Activated naive CD4-positive, alpha-beta T cell treated with Interleukin-2 at 50 U/mL for 16 hours (primary cell): Measurements from ENCODE around the gene RHNO1.

Experiments
- DNase-seq: peaks from one replicate; pipeline ENCODE4 v3.0.0-alpha.2; 2020

RHNO1 gene, protein sequence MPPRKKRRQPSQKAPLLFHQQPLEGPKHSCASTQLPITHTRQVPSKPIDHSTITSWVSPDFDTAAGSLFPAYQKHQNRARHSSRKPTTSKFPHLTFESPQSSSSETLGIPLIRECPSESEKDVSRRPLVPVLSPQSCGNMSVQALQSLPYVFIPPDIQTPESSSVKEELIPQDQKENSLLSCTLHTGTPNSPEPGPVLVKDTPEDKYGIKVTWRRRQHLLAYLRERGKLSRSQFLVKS

DNA sequence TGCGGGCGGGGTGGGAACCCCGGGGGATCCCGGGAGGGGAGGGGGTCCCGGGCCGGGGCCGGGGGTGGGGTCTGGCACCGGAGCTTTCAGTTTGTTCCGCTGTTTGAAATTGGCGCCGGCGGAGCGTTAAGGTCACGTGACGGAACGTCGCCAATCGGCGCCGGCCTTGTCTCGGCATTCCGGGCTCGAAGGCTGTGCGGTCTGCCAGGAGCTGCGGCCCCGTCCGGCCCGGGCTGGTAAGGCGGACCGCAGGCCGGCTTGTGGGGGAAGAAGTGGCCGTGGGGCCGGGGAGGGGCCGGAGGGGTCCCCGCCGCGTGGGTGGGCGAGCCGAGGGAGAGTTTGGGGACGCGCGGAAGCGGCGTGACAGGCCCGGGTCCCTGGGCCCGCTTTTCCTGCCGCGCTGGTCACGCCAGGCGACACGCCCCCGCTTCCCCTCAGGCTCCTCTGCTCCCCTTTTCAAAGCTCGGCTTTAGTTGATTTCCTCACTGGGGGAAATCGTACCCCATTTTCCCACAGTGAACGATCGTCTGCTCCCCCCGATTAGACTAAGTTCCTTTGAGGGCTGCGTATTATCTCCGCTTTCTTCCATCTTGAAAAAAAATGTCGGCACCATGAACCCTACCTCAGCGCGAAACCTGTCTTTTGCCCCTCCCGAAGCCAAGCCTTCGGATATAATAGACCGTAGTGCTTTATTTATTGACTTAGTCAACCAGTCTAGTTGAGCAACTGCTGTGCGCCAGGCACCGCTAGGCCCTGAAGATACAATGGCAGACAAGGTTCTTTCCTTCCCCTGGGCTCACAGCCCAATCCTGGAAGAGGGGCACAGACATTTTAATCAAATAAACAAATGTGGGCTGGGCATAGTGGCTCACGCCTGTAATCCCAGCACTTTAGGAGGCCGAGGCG lies at the start of gene RHNO1, which contains the start of gene FOXM1:
Gene RHNO1, plus strand, starts transcription at position 177 of the 906 bp plus-strand sequence. CDS start 8,144 bp downstream, outside the sequence.
Gene FOXM1, minus strand, starts transcription at position 128 of the 906 bp plus-strand sequence. CDS start 2,696 bp downstream, outside the sequence.
- peak; percentile 89 for DNase-seq

DNA sequence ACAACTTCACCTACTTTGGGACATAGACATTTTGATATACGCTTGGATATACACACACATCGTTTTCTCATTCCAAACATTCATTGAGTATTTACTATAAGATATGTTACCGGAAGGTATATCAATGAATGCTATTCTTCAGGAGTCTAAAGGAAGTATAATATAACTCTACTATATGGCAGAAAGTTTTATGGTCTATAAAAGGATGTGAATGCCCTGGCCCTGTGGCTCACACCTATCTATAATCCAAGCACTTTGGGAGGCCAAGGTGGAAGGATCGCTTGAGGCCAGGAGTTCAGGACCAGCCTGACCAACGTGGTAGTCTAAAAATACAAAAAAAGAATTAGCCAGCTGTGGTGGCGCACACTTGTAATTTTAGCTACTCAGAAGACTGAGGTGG lies 47.7 kb upstream of the RHNO1 start:
- no peak for DNase-seq

DNA sequence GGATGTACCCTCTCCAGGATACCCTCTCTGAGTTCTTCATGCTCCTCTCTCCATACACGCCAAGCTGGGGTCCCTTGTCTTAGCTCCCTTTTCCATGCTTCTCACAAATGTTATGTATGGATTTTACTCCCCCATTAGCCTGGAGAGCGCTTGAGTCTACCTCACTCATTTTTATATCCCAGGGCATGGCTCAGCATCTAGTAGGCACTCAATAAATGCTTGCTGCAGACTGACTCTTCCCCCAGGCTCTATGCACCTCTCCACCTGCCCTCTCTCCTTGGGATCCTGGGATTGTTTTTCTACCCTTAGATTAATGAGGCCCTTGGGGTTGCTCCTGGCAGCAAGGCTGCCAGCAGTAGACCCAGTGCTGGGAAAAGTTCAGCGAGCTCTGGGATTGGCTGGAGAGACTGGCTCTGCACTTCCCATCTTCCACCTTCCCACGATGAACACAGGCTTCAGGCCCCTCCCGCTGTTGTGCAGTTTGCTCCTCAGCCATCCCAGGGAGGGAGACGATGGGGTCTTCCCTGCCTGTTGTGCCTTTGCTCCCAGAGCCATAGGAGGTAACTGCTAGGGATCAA lies 44.4 kb upstream of the RHNO1 start:
- no peak for DNase-seq

DNA sequence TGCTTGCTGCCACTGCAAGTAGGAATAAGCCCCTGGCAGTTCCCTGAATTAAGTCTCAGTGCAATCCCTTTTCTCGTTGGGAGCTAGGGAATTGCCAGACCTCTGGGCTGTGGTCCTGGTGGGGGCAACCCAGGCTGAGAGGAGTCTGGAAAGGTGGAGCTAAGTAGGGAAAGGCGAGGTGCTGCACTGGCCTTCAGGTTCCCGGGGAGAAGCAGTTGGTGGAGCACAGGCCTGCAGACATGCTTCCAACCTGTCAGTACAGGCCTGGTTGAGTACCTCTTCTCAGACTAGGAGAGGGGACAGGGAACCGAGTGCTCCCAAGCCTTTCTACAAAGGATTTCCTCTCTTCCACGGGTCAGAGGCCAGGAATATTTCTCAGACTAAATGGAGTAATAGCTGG lies 43.7 kb upstream of the RHNO1 start:
- no peak for DNase-seq

DNA sequence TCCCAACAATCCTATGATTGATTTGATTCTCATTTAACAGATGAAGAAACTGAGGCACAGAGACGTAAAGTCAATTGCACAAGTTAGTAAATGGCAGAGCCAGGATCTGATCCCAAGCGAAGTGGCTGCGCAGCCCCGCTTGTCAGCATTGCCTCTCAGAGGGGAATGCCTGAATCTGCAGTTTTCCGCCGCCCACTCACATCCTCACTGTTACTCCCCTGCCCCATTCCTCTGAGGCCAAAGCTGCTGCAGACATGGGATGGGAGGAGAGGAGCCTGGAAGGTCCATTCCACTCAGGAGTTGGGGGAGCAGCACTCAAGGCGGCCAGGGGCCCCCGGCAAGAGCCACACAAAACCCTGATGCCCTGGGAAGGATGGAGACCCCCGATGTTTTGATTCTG lies 43.2 kb upstream of the RHNO1 start:
- no peak for DNase-seq

DNA sequence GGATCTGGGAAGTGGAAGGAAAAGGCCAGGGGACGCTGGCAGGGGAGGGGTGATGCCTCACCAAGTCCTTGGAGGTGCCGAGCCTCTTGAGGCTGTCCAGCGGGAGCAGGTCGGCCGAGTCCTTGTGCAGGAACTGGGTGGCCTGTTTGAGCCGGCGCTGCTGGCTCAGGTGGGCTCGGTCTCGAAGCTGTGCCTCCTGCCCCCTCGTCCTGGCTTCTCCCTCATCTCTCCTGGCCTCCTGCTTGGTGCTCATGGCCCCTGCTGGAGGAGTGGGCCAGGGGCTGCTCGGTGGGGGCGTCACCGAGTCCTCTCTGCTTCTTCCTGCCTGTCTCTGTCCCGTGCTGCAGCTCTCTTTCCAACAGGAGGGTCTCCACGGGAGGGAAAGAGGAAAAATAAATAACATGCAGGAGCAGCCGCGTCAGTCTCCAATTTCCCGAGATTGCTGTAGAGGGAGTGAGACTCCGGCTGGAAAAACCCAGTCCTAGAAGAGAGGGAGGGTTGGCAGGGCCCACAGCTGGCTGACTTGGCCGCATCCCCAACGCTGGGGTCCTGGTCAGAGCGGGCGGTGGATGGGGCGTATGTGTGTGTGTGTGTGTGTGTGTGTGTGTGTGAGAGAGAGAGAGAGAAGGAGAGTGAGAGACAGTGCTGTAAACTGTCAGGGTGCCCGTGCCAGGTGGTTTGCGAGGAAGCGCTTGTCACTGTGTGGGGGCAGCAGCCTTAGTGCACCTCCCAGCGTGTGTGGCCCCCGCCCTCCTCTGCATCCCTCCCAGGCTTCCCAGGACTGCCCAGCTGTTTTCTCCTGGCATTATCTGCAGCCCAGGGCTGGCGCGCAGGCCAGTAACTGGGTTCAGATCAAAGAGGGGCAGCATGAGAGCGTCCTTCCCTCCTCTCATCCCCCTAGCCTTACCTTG lies 42.2 kb upstream of the RHNO1 start, which contains the start of gene NRIP2:
Gene NRIP2, minus strand, starts transcription at position 455 of the 911 bp plus-strand sequence. Its CDS starts 52 bp downstream, at position 403.
- DNase-seq = no peak

DNA sequence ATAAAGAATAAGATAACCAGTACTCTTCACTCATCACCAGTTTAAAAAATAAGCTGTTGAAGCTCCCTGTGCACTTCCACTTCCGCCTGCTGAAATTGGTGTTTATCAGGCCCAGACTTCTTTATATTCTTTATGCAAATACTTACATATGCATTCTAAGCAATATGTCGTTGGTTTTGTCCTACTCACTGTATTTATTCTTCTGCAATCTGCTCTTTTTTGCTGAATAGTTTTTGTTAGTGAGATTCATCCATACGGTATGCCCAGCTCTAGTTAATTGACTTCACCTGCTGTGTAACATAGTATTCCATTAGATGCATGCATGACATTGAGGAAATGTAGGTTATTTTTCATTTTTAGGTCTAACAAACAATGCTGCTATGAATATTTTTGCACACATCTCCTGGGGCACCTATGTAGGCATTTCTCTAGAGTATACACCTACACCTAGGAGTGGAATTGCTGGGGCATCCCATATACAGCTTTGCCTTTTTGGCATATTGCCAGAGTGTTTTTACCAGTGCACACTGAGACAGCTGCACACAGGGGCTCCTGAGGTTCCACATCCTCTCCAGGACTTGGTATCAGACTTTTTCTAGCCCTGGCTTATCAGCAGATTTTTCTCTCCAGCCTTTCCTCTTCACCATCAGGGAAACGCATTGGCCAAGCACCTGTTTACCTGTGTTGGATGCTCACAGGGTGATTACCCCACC lies 41.2 kb upstream of the RHNO1 start:
- no peak for DNase-seq

DNA sequence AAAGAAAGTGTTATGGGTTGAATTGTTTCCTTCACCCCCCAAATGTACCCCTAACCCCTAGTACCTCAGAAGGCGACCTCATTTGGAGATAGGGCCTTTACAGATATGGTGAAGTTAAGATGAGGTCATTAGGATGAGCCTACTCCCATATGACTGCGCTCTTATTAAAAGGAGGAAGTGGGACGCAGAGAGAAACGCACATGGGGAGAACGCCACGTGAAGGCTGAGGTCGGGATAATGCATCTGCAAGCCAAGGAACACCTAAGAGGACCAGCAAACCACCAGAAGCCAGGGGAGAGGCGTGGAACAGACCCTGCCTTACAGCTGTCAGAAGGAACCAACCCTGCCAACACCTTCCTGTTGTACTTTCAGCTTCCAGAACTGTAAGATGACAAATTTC lies 40.4 kb upstream of the RHNO1 start:
- no peak for DNase-seq

DNA sequence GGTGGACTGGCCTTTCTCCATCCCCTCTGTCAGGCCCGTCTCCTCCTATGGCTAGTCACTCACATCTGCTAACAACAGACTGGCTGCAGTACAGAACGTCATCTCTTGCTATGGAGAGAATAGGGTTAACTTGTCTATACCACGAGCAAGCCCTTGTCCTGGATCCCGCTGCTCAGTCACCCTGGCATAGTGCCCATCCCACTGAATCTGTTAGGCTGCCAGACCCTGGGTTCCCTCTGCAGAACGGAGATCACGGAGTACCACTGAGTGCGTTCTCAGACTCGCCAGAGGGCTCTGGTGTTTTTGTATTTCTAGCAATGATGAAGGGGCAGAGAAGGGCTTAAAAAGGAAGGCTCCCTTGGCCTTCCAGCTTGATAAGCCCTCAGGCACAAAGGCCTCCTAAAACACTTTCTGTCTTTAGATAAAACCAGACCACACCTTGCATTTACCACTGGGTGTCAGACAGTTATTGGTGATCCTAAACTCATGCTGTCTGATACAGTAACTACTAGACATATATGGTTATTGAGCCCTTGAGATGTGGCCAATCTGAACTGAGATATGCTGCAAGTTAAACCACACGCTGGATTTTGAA lies 35.9 kb upstream of the RHNO1 start:
- DNase-seq = no peak

DNA sequence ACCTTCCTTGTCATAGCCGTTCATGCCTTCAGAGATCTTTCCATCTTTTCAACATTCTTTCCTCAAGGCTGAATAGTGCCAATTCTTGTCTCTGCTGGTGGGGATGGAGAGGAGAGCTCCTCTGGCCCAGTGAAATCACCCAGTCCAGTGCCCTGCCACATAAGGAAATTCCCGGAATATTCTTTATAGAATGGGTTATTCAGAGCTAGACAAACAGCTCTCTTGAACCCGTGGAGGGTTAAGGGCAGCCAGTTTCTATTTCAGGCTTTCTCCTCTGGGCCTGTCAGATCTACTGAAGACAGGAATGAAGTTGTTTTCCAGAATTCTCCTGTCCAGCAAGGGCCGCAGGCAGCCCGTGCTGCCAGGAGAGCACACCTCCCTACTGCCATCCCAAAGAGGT lies 34.1 kb upstream of the RHNO1 start:
- no peak for DNase-seq

DNA sequence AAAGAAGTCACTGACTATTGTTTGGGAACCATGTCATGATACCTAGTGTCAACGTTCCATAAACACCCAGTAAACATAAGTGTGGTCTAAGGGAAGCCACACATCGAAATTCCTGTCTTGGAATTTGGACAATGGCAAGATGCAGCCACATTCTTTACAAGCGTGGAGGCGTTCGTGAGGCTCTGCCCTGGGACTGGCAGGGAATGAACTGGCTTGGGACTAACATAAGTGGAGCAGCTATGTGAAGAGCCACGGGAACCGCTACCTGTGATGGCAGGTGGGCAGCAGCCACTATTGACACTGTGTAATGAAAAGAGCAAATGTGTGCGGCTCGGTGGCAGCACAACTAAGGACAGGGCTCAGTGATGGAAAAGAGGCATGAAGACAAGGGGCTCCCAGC lies 32.2 kb upstream of the RHNO1 start:
- DNase-seq = no peak

DNA sequence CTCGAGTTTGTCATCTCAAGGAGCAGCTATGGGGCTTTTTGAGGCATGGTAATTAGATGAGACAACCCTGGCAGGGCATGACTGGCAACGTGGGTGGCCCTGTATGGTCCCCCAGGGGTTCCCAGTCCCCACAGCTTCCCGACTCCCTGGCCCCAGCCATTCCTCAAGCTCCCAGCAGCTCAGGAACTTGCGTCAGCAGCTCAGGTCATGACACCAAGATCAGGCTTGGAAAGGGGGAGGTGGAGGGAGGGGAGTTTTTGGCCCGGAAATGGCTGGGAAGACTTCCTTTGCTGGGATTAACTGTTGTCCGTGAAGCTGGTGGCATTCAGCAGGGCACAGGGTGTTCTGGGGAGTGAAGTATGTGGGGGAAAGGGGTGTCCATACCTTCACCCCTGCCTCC lies 31.7 kb upstream of the RHNO1 start:
- DNase-seq = no peak

DNA sequence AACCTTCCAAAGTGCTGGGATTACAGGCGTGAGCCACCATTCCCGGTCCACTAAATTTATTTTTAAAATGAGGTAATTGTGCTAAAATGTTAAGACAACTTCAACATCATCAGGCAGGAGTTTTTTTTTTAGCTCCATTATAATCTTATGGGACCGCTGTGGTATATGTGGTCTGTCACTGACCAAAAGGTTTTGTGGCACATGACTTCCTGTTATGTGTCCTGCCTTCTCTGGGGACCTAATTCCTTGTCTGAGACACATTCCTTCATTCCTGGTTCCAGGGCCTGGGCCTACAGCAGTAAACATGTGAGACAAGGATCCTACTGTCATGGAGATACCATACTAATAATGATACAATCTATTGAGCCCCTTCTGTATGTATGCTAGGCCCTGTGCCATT lies 25.1 kb upstream of the RHNO1 start:
- no peak for DNase-seq

DNA sequence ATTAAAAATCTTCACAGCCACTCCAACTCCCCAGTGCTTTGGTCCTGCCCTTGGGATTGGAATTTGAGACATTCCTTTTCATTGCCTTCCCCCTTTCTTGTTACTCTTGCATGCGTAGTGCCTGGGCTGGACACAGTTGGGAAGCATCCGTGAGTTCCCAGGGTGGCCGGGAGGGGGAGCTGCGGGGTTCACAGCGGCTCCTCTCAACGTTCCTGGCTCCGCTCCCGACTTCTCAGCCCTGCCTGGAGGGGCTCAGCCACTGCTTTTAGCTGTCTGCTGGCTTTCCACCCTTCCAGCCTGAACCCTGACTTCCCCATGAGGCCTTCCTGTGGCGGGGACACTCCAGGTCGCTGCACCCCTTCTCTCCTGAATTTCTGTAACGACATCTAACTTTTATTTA lies 23.4 kb upstream of the RHNO1 start:
- DNase-seq = peak; percentile 51

DNA sequence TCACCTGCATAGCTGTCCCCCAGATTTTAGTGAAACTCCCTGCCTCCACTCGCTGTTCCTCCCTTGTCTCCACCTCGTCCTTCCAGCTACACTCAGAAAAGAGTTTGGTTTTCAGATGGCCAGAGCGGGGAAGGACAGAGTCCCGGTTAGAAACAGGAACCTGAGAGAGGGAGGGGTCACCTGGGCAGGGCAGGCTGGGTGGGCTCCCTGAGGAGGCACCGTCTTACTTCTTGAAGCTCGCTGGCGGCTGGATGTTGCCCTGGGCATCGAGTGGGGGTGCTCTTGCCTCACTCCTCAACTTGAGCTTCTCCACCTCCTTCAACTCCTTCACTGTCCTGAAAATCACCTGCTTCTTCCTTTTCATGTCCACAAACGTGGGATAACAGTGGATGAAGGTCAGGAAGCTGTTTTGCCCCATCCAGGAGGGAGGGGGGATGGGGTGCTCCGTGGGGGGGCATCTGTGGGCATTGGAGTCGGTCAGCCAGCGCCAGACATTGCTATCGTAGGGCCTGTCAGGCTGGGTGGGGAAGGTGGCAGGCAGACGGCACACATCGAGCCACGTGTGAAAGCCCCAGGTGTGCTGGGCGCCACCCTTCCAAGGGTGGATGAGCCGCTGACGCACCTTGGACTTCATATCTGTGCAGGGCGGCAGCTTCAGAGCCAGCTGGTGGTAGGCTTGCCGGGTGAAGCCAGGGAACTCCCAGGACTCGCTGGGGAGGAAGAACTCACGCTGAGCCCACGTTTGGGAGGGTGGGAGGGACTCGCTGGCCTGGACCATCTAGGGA lies 22.2 kb upstream of the RHNO1 start:
- no peak for DNase-seq

DNA sequence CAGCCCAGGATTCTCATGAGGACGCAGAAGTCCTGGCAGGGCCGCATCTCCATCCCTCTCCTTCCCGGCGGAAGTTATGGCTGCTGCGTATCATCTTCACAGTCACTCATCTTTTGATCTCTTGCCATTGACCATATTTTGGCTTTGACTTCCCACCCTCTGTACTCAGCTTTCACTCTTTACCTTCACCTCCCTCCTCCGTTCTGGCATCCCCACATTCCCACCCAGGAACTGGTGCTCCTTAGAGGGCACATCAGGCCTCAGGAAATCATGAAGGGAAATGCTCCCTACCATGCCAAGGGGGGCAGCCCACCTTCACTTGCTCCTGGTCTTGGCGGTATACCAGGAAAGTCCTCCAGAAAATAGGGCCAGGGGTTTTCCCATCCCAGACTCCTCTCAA lies 21.5 kb upstream of the RHNO1 start:
- DNase-seq = no peak

DNA sequence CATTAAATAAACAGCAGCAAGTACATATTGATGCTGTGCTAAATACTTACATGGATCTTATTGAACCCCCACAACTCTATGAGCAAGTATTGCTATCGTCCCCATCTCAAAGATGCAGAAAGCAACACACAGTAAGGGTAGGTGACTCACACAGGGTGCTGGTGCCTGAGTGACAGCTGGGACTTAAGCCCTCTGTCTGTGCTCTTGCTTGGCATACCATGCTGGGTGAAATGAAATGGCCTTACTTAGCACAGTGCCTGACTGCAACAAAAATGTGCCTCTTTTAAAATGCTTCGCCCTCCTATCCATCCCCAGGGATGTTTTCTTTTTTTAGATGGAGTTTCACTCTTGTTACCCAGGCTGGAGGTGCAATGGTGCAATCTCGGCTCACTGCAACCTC lies 21.0 kb upstream of the RHNO1 start:
- no peak for DNase-seq

DNA sequence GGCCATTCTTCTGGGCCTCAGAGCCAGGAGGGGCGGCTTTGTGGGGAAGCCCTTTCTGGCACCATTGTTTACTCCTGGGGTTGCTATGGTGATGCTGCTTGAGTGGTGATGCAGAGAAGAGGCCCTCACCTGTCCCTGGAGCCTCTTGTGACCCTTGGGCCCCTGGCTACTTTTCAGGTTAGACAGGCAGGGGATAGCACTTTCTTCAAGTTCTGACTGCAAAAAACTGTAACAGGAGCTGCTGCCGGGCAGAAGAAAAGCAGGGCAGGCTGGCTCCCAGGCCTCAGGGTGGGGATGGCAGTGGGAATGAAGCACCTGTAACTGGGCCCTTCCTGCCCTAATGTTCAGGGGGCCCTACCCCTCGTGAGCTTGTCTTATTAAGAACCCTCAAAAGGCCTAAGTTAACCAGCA lies 20.0 kb upstream of the RHNO1 start, which contains the start of gene TEX52:
Gene TEX52, minus strand, starts transcription at position 19 of the 411 bp plus-strand sequence. Its CDS starts 13 bp downstream, at position 6.
- DNase-seq = no peak

DNA sequence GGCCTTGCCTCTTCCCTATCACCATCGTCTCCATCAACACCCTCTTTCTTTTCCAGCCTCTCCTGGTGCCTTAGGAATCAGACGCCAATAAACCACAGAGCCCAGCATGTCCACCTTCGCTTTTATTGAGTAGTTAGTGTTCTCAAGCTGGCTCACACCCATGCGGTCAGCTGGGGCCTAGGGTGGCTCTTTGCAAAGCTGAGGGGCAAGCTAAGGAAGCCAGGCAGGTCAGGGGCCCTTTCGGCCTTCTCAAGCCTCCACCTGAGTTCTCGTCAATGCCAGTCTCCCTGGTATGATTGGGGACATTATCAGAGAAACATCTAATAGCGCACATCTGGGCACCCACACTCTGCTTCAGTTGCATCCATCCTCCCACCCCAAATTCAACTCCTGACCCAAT lies 19.4 kb upstream of the RHNO1 start:
- DNase-seq = no peak

DNA sequence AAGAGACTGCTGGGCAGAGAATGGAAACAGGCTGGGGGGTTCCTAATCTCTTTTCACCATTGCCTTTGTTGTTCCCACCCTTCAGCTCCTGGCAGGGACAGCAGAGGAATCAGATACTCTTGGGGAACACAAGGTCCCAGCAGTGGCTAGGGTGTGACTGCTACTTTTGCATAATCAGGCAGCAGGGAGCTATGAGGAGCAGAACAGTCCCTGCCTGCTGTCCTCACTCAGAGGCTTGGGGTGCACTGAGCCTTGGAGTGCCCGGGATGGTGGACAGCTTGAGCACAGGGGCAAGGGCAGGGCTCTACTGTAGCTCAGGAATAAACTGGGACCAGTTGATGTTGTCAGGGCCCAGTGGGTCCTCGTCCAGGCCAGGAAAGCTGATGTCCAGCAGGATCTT lies 18.7 kb upstream of the RHNO1 start:
- DNase-seq = no peak
